T-helper 1 cell treated with Interleukin-12 subunit alpha and Interleukin-12 subunit beta and Interleukin-4 antibody, amounts not matched to agents 30 μg/mL and 1 μg/mL, for 36 hours (primary cell): ENCODE results near the gene CD52.
"Not testable (repeated sequence)": the region's sequence is repeated elsewhere in the genome, so short reads cannot be mapped to it uniquely, and the experiment has no call there.

ENCODE experiments used
- H3K27ac Mint-ChIP-seq: one replicate; pipeline ENCODE4 v1.8.0; 2021; ENCODE audit warnings: mild to moderate bottlenecking, mixed read lengths
- H3K27me3 Mint-ChIP-seq: one replicate; pipeline ENCODE4 v1.8.0; 2021; ENCODE audit warnings: low read depth, mixed read lengths
- H3K36me3 Mint-ChIP-seq: one replicate; pipeline ENCODE4 v1.8.0; 2021; ENCODE audit warnings: low read depth, mixed read lengths
- H3K4me1 Mint-ChIP-seq: one replicate; pipeline ENCODE4 v1.8.0; 2021; ENCODE audit warnings: low read depth, mixed read lengths
- H3K4me3 Mint-ChIP-seq: one replicate; pipeline ENCODE4 v1.8.0; 2021; ENCODE audit warnings: mild to moderate bottlenecking, moderate library complexity, mixed read lengths
- H3K9me3 Mint-ChIP-seq: one replicate; pipeline ENCODE4 v1.8.0; 2021; ENCODE audit warnings: mixed read lengths

CD52 gene

GRCh38 chr1:26305667-26306289 lies 12.0 kb upstream of the CD52 start:
- peak overlapping the region; percentile 86 for H3K27ac Mint-ChIP-seq
- H3K9me3 Mint-ChIP-seq, result no peaks in the 10 kb centered on the region
- H3K4me3 Mint-ChIP-seq, result peak overlapping the region; percentile 97
- H3K36me3 Mint-ChIP-seq, result no peaks in the 10 kb centered on the region
- no peaks in the 10 kb centered on the region for H3K27me3 Mint-ChIP-seq
- peaks cover 36% of the 10 kb centered on the region for H3K4me1 Mint-ChIP-seq

- H3K4me3 Mint-ChIP-seq, result peak within 1 kb of the TSS; percentile 97
- no peaks in the 10 kb centered on the region for H3K9me3 Mint-ChIP-seq
- peaks cover 36% of the 10 kb centered on the region for H3K4me1 Mint-ChIP-seq
- H3K27ac Mint-ChIP-seq, result peak within 1 kb of the TSS; percentile 87
- no peaks in the 10 kb centered on the region for H3K36me3 Mint-ChIP-seq
- H3K27me3 Mint-ChIP-seq, result no peaks in the 10 kb centered on the region
Observed at GRCh38 chr1:26306290-26307229, 11.2 kb upstream of the CD52 start, which contains the start of gene UBXN11. Gene UBXN11, minus strand, starts transcription at chr1:26306636. Its CDS starts 3,753 bp downstream, at chr1:26302883.

- Mint-ChIP-seq H3K27me3 (no peaks in the 10 kb centered on the region), H3K4me1 (peaks cover 40% of the 10 kb centered on the region), H3K36me3 (no peaks in the 10 kb centered on the region), H3K9me3 (no peaks in the 10 kb centered on the region), H3K27ac (peak overlapping the region; percentile 87), H3K4me3 (peak overlapping the region; percentile 97)
Observed at GRCh38 chr1:26307363-26307781, 10.4 kb upstream of the CD52 start.

GRCh38 chr1:26307966-26308899 lies 9.5 kb upstream of the CD52 start:
- Mint-ChIP-seq H3K4me1 (peaks cover 40% of the 10 kb centered on the region), H3K27ac (peak overlapping the region; percentile 87), H3K4me3 (peak overlapping the region; percentile 80)
- H3K27me3 Mint-ChIP-seq, H3K9me3 Mint-ChIP-seq, H3K36me3 Mint-ChIP-seq: not testable (repeated sequence)

GRCh38 chr1:26314501-26314900 lies 3.3 kb upstream of the CD52 start:
- Mint-ChIP-seq H3K4me3 (peak overlapping the region; percentile 21), H3K27me3 (no peaks in the 10 kb centered on the region), H3K4me1 (peaks cover 42% of the 10 kb centered on the region), H3K36me3 (peaks cover 17% of the 10 kb centered on the region), H3K27ac (peak overlapping the region; percentile 46), H3K9me3 (no peaks in the 10 kb centered on the region)

GRCh38 chr1:26315874-26316850 lies 1.6 kb upstream of the CD52 start:
- peaks cover 27% of the 10 kb centered on the region for H3K36me3 Mint-ChIP-seq

GRCh38 chr1:26317146-26317545 lies 612 bp upstream of the CD52 start:
- H3K36me3 Mint-ChIP-seq, result peaks cover 33% of the 10 kb centered on the region
- peaks cover 49% of the 10 kb centered on the region for H3K4me1 Mint-ChIP-seq
- H3K27ac Mint-ChIP-seq, result peak overlapping the region; percentile 84
- H3K27me3 Mint-ChIP-seq, result no peaks in the 10 kb centered on the region
- no peaks in the 10 kb centered on the region for H3K9me3 Mint-ChIP-seq
- H3K4me3 Mint-ChIP-seq, result peak overlapping the region; percentile 96

More at GRCh38 chr1:26315874-26316850, 1.6 kb upstream of the CD52 start:
- H3K27me3 Mint-ChIP-seq, result no peaks in the 10 kb centered on the region
- no peaks in the 10 kb centered on the region for H3K9me3 Mint-ChIP-seq
- peak overlapping the region; percentile 80 for H3K27ac Mint-ChIP-seq
- peaks cover 48% of the 10 kb centered on the region for H3K4me1 Mint-ChIP-seq
- peak overlapping the region; percentile 59 for H3K4me3 Mint-ChIP-seq

GRCh38 chr1:26318338-26319064 lies 743 bp downstream of the CD52 start:
- peaks cover 53% of the 10 kb centered on the region for H3K4me1 Mint-ChIP-seq
- H3K4me3 Mint-ChIP-seq, result peak overlapping the region; percentile 96
- peak overlapping the region; percentile 84 for H3K27ac Mint-ChIP-seq
- H3K27me3 Mint-ChIP-seq, result no peaks in the 10 kb centered on the region
- no peaks in the 10 kb centered on the region for H3K9me3 Mint-ChIP-seq
- H3K36me3 Mint-ChIP-seq, result peaks cover 45% of the 10 kb centered on the region

GRCh38 chr1:26320896-26321295 lies 3.1 kb downstream of the CD52 start:
- H3K27ac Mint-ChIP-seq, result peak overlapping the region; percentile 96
- no peaks in the 10 kb centered on the region for H3K27me3 Mint-ChIP-seq
- peaks cover 34% of the 10 kb centered on the region for H3K4me1 Mint-ChIP-seq
- no peaks in the 10 kb centered on the region for H3K9me3 Mint-ChIP-seq
- H3K36me3 Mint-ChIP-seq, result peaks cover 52% of the 10 kb centered on the region
- H3K4me3 Mint-ChIP-seq, result peak overlapping the region; percentile 96

- H3K4me1 Mint-ChIP-seq, result peaks cover 31% of the 10 kb centered on the region
- H3K4me3 Mint-ChIP-seq, result peak overlapping the region; percentile 96
- H3K9me3 Mint-ChIP-seq, result no peaks in the 10 kb centered on the region
- peak overlapping the region; percentile 96 for H3K27ac Mint-ChIP-seq
- no peaks in the 10 kb centered on the region for H3K27me3 Mint-ChIP-seq
- H3K36me3 Mint-ChIP-seq, result peaks cover 52% of the 10 kb centered on the region
Observed at GRCh38 chr1:26321315-26322041, 3.7 kb downstream of the CD52 start.

- Mint-ChIP-seq H3K27me3 (no peaks in the 10 kb centered on the region), H3K27ac (no peak overlapping the region), H3K9me3 (no peaks in the 10 kb centered on the region), H3K36me3 (peaks cover 52% of the 10 kb centered on the region), H3K4me3 (no peak overlapping the region), H3K4me1 (peaks cover 28% of the 10 kb centered on the region)
Observed at GRCh38 chr1:26322042-26322331, 4.2 kb downstream of the CD52 start.

GRCh38 chr1:26323382-26323781 lies 5.6 kb downstream of the CD52 start:
- no peak overlapping the region for H3K27ac Mint-ChIP-seq
- no peaks in the 10 kb centered on the region for H3K9me3 Mint-ChIP-seq
- H3K4me1 Mint-ChIP-seq, result peaks cover 19% of the 10 kb centered on the region
- H3K36me3 Mint-ChIP-seq, result peaks cover 44% of the 10 kb centered on the region
- H3K4me3 Mint-ChIP-seq, result no peak overlapping the region
- H3K27me3 Mint-ChIP-seq, result no peaks in the 10 kb centered on the region
